ENCODE results near the gene PHF19. TPM values are rescaled to one million over a fixed set of nuclear protein-coding genes. Genes with fewer than 3 reads are reported as not detected.

PHF19 gene
- total and polyA plus RNA-seq, 2 experiments from 2014 or later = 16.8 to 31.0 TPM

- TF ChIP-seq, protein P1, sequence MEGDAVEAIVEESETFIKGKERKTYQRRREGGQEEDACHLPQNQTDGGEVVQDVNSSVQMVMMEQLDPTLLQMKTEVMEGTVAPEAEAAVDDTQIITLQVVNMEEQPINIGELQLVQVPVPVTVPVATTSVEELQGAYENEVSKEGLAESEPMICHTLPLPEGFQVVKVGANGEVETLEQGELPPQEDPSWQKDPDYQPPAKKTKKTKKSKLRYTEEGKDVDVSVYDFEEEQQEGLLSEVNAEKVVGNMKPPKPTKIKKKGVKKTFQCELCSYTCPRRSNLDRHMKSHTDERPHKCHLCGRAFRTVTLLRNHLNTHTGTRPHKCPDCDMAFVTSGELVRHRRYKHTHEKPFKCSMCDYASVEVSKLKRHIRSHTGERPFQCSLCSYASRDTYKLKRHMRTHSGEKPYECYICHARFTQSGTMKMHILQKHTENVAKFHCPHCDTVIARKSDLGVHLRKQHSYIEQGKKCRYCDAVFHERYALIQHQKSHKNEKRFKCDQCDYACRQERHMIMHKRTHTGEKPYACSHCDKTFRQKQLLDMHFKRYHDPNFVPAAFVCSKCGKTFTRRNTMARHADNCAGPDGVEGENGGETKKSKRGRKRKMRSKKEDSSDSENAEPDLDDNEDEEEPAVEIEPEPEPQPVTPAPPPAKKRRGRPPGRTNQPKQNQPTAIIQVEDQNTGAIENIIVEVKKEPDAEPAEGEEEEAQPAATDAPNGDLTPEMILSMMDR (conservative IDR thresholded peaks at IDR 0.05; ENCODE audit: low read depth in 2 of 2) = no peak
- no peak for TF ChIP-seq NANOG (IDR thresholded peaks at IDR 0.05; ENCODE audit: borderline replicate concordance)
Observed at GRCh38 chr9:120901755-120902568, 25.0 kb upstream of the PHF19 start (continued).

DNA sequence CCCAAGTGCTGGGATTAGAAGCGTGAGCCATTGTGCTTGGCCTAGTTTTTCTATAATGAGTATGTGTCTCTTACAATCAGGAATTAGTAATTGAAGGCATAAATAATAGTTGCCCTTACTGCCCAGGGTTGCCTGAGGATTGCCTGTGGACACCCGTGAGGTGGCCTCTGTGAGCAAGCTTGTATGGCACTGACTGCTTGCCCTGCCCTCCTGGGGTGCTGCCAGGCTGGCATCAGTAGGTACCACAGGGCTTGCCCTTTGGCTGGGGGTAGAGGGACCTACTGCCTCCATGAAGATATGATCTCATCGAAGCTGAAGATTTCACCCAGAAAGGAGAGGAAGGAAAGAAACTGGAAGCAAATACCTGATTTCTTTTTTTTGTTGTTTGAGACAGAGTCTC lies 23.8 kb upstream of the PHF19 start:
- TF ChIP-seq, protein P2, sequence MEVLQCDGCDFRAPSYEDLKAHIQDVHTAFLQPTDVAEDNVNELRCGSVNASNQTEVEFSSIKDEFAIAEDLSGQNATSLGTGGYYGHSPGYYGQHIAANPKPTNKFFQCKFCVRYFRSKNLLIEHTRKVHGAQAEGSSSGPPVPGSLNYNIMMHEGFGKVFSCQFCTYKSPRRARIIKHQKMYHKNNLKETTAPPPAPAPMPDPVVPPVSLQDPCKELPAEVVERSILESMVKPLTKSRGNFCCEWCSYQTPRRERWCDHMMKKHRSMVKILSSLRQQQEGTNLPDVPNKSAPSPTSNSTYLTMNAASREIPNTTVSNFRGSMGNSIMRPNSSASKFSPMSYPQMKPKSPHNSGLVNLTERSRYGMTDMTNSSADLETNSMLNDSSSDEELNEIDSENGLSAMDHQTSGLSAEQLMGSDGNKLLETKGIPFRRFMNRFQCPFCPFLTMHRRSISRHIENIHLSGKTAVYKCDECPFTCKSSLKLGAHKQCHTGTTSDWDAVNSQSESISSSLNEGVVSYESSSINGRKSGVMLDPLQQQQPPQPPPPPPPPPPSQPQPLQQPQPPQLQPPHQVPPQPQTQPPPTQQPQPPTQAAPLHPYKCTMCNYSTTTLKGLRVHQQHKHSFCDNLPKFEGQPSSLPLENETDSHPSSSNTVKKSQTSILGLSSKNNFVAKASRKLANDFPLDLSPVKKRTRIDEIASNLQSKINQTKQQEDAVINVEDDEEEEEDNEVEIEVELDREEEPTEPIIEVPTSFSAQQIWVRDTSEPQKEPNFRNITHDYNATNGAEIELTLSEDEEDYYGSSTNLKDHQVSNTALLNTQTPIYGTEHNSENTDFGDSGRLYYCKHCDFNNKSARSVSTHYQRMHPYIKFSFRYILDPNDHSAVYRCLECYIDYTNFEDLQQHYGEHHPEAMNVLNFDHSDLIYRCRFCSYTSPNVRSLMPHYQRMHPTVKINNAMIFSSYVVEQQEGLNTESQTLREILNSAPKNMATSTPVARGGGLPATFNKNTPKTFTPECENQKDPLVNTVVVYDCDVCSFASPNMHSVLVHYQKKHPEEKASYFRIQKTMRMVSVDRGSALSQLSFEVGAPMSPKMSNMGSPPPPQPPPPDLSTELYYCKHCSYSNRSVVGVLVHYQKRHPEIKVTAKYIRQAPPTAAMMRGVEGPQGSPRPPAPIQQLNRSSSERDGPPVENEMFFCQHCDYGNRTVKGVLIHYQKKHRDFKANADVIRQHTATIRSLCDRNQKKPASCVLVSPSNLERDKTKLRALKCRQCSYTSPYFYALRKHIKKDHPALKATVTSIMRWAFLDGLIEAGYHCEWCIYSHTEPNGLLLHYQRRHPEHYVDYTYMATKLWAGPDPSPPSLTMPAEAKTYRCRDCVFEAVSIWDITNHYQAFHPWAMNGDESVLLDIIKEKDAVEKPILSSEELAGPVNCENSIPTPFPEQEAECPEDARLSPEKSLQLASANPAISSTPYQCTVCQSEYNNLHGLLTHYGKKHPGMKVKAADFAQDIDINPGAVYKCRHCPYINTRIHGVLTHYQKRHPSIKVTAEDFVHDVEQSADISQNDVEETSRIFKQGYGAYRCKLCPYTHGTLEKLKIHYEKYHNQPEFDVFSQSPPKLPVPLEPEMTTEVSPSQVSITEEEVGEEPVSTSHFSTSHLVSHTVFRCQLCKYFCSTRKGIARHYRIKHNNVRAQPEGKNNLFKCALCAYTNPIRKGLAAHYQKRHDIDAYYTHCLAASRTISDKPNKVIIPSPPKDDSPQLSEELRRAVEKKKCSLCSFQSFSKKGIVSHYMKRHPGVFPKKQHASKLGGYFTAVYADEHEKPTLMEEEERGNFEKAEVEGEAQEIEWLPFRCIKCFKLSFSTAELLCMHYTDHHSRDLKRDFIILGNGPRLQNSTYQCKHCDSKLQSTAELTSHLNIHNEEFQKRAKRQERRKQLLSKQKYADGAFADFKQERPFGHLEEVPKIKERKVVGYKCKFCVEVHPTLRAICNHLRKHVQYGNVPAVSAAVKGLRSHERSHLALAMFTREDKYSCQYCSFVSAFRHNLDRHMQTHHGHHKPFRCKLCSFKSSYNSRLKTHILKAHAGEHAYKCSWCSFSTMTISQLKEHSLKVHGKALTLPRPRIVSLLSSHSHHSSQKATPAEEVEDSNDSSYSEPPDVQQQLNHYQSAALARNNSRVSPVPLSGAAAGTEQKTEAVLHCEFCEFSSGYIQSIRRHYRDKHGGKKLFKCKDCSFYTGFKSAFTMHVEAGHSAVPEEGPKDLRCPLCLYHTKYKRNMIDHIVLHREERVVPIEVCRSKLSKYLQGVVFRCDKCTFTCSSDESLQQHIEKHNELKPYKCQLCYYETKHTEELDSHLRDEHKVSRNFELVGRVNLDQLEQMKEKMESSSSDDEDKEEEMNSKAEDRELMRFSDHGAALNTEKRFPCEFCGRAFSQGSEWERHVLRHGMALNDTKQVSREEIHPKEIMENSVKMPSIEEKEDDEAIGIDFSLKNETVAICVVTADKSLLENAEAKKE (CRISPR knock-in tag; IDR thresholded peaks at IDR 0.05) = no peak
- no peak for TF ChIP-seq EZH2phosphoT487 (IDR thresholded peaks at IDR 0.05; ENCODE audit: unreplicated experiment)
- TF ChIP-seq, protein P1 (conservative IDR thresholded peaks at IDR 0.05; ENCODE audit: low read depth in 2 of 2) = no peak
- TF ChIP-seq ZNF331 (CRISPR knock-in tag; IDR thresholded peaks at IDR 0.05; ENCODE audit: low read depth) = no peak
- no peak for TF ChIP-seq CREB1 (CRISPR knock-in tag; IDR thresholded peaks at IDR 0.05; ENCODE audit: low read depth)
- no peak for TF ChIP-seq ZNF114 (CRISPR knock-in tag; IDR thresholded peaks at IDR 0.05)
- TF ChIP-seq EZH2 (IDR thresholded peaks at IDR 0.05; ENCODE audit: low read depth, unreplicated experiment) = no peak
- no peak for TF ChIP-seq NANOG (IDR thresholded peaks at IDR 0.05; ENCODE audit: borderline replicate concordance)
- no peak for TF ChIP-seq POLR2AphosphoS5 (IDR thresholded peaks at IDR 0.05; ENCODE audit: low read depth)
- no peak for TF ChIP-seq STAT1 (IDR thresholded peaks at IDR 0.05; ENCODE audit: unreplicated experiment)
- TF ChIP-seq JUNB (IDR thresholded peaks at IDR 0.05; ENCODE audit: unreplicated experiment) = no peak
- Histone ChIP-seq H2AFZ (no peak overlapping the region), H3K9me2 (ENCODE audit: insufficient read depth) (no peaks in the 10 kb centered on the region), H4K20me1 (replicated peaks; ENCODE audit: insufficient read depth) (no peaks in the 10 kb centered on the region), H3K79me2 (replicated peaks; ENCODE audit: insufficient read depth) (no peaks in the 10 kb centered on the region), H3K27me3 (ENCODE audit: insufficient read depth) (no peaks in the 10 kb centered on the region), H3K4me1 (ENCODE audit: insufficient read depth) (0 out of 2 replicates have a peak, but pooled peaks cover 3% of the 10 kb centered on the region), H3K36me3 (ENCODE audit: insufficient read depth) (no peaks in the 10 kb centered on the region), H3K27ac (ENCODE audit: low read depth) (no peak overlapping the region), H3K4me3 (no peak overlapping the region), H3K4me2 (no peak overlapping the region), H3F3A (replicated peaks; ENCODE audit: low read depth) (no peaks in the 10 kb centered on the region; the same call in 1 of the 2 replicates)
- Mint-ChIP-seq H3K36me3 (ENCODE audit: low read depth) (no peaks in the 10 kb centered on the region), H3K9me3 (no peaks in the 10 kb centered on the region), H3K4me1 (peaks cover 10% of the 10 kb centered on the region; the same call in 2 of the 3 replicates), H3K4me3 (no peak overlapping the region), H3K27ac (0 out of 2 replicates have a peak overlapping the region, but pooled peaks have one; percentile 70), H3K27me3 (ENCODE audit: insufficient read depth, low read depth, poor library complexity) (peaks cover 13% of the 10 kb centered on the region)
- ATAC-seq (no peak), DNase-seq (ENCODE audit: low spot score) (no peak)

All from GM23338 (cell line).